ENCODE measurements around the gene PHACTR1. TPM values are rescaled to one million over a fixed set of nuclear protein-coding genes. Genes with fewer than 3 reads are reported as not detected.

PHACTR1 gene
- total RNA-seq, 2 donors from 2014 or later: 2.8 to 6.3 TPM

GRCh38 chr6:12717356-12717755 lies 789 bp downstream of the PHACTR1 start:
- no peaks in the 10 kb centered on the region for H3K27me3 Mint-ChIP-seq (ENCODE audit: insufficient read depth)
- H3K36me3 Mint-ChIP-seq (ENCODE audit: low read depth): no peaks in the 10 kb centered on the region
- Histone ChIP-seq H3K9me3 (ENCODE audit: control insufficient read depth, low read length) (no peaks in the 10 kb centered on the region), H3K4me1 (ENCODE audit: control insufficient read depth, insufficient read depth, low read length) (no peaks in the 10 kb centered on the region), H3K4me3 (ENCODE audit: low read length) (no peak overlapping the region), H3K27me3 (ENCODE audit: control insufficient read depth, insufficient read depth, low read length, poor library complexity, severe bottlenecking) (no peaks in the 10 kb centered on the region), H3K27ac (ENCODE audit: low read depth, low read length) (no peak overlapping the region), H3K36me3 (ENCODE audit: control insufficient read depth, insufficient read depth, low read length) (no peaks in the 10 kb centered on the region), H3K9ac (ENCODE audit: extremely low read depth, low read length, poor library complexity, severe bottlenecking) (no peak overlapping the region)
- H3K4me3 Mint-ChIP-seq: no peak overlapping the region
- no peak for TF ChIP-seq CTCF (conservative IDR thresholded peaks at IDR 0.05)
- no peaks in the 10 kb centered on the region for H3K9me3 Mint-ChIP-seq
- H3K4me1 Mint-ChIP-seq: peaks cover 2% of the 10 kb centered on the region
- no peak overlapping the region for H3K27ac Mint-ChIP-seq
- DNase-seq: no peak
- 79 to 88% methylated on average over 4 to 9 of the region's 9 CpGs for WGBS, 2 experiments (ENCODE audit: insufficient coverage in 1 of 2, insufficient read length in 1 of 2)

- Histone ChIP-seq H3K9ac (ENCODE audit: extremely low read depth, low read length, poor library complexity, severe bottlenecking) (no peak overlapping the region), H3K4me3 (ENCODE audit: low read length) (no peak overlapping the region), H3K4me1 (ENCODE audit: control insufficient read depth, insufficient read depth, low read length) (no peaks in the 10 kb centered on the region), H3K36me3 (ENCODE audit: control insufficient read depth, insufficient read depth, low read length) (no peaks in the 10 kb centered on the region), H3K9me3 (ENCODE audit: control insufficient read depth, low read length) (no peaks in the 10 kb centered on the region), H3K27me3 (ENCODE audit: control insufficient read depth, insufficient read depth, low read length, poor library complexity, severe bottlenecking) (no peaks in the 10 kb centered on the region), H3K27ac (ENCODE audit: low read depth, low read length) (no peak overlapping the region)
- TF ChIP-seq CTCF (conservative IDR thresholded peaks at IDR 0.05): no peak
- WGBS, 2 experiments (ENCODE audit: insufficient coverage in 1 of 2, insufficient read length in 1 of 2): 85 to 88% methylated on average over 8 to 9 of the region's 9 CpGs
- Mint-ChIP-seq H3K36me3 (ENCODE audit: low read depth) (no peaks in the 10 kb centered on the region), H3K27me3 (ENCODE audit: insufficient read depth) (no peaks in the 10 kb centered on the region), H3K27ac (no peak overlapping the region), H3K4me1 (peaks cover 2% of the 10 kb centered on the region), H3K4me3 (no peak overlapping the region), H3K9me3 (no peaks in the 10 kb centered on the region)
- no peak for DNase-seq
Observed at GRCh38 chr6:12718015-12718414, 1.4 kb downstream of the PHACTR1 start.

GRCh38 chr6:12719017-12719416 lies 2.5 kb downstream of the PHACTR1 start:
- no peak for TF ChIP-seq CTCF (conservative IDR thresholded peaks at IDR 0.05)
- Histone ChIP-seq H3K36me3 (ENCODE audit: control insufficient read depth, insufficient read depth, low read length) (no peaks in the 10 kb centered on the region), H3K27ac (ENCODE audit: low read depth, low read length) (no peak overlapping the region), H3K27me3 (ENCODE audit: control insufficient read depth, insufficient read depth, low read length, poor library complexity, severe bottlenecking) (no peaks in the 10 kb centered on the region), H3K4me1 (ENCODE audit: control insufficient read depth, insufficient read depth, low read length) (no peaks in the 10 kb centered on the region), H3K9me3 (ENCODE audit: control insufficient read depth, low read length) (no peaks in the 10 kb centered on the region), H3K9ac (ENCODE audit: extremely low read depth, low read length, poor library complexity, severe bottlenecking) (no peak overlapping the region), H3K4me3 (ENCODE audit: low read length) (no peak overlapping the region)
- H3K27ac Mint-ChIP-seq: no peak overlapping the region
- no peak overlapping the region for H3K4me3 Mint-ChIP-seq
- WGBS, 2 experiments (ENCODE audit: insufficient coverage in 1 of 2, insufficient read length in 1 of 2): 91 to 93% methylated on average over 2 to 3 of the region's 3 CpGs
- no peaks in the 10 kb centered on the region for H3K27me3 Mint-ChIP-seq (ENCODE audit: insufficient read depth)
- no peak for DNase-seq
- no peaks in the 10 kb centered on the region for H3K9me3 Mint-ChIP-seq
- H3K4me1 Mint-ChIP-seq: peaks cover 2% of the 10 kb centered on the region
- no peaks in the 10 kb centered on the region for H3K36me3 Mint-ChIP-seq (ENCODE audit: low read depth)
